ENCODE data around the gene BIK.

The BIK gene

DNA sequence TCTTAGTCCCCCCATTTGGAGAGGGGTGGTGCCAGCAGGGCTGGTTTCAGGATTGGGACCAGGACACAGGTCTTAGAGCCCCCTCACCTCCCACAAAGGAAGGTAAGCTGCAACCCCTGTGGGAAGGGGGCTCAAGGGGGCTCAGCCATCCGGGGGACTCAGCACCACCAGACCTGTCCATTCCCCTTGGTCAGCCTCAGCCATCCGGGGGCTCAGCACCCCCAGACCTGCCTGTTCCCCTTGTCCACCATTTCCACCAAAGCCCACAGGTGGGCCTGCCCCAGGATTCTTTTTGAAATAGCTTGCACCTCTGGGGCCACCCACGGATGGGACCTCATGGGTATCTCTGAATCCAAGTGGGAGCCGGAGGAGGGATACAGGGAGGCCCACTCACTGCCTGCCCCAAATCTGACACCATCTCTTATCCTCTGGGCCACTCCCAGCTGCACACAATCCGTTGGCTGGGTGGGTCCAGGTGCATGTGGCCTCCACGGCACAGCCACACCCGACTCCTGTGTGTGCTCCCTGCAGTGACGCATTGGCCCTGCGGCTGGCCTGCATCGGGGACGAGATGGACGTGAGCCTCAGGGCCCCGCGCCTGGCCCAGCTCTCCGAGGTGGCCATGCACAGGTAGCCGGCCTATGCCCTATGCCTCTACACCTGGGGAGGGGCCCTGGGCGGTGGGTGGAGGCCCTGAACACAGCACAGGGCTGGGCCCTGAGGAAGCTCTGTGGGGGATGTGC lies 16.8 kb downstream of the BIK start:
- peak overlapping the region; percentile 27 for H3K4me2 ChIP-seq (ENCODE audit: low read length)
- H3K9me3 ChIP-seq (ENCODE audit: insufficient read depth, low read depth, low read length) = no peaks in the 10 kb centered on the region
- peaks cover 5 to 9% of the 10 kb centered on the region in 2 experiments for H3K36me3 ChIP-seq (ENCODE audit: control insufficient read depth in 1 of 2, insufficient read depth in 2 of 2, low read length in 2 of 2)
- no peak overlapping the region for H3K23ac ChIP-seq (ENCODE audit: low read length)
- peak overlapping the region; percentile 51 for H4K8ac ChIP-seq (ENCODE audit: low read depth, low read length)
- peak overlapping the region; percentile 37 for H4K12ac ChIP-seq (ENCODE audit: low read depth, low read length)
- H2BK5ac ChIP-seq (ENCODE audit: low read depth, low read length, poor library complexity) = peak overlapping the region; percentile 57
- peak overlapping the region; percentile 4 for H2BK12ac ChIP-seq (ENCODE audit: low read length)
- H3K4ac ChIP-seq (ENCODE audit: low read depth, low read length) = peak overlapping the region; percentile 46
- peak overlapping the region; percentile 93 for H4K91ac ChIP-seq (ENCODE audit: low read depth, low read length)
- peak overlapping the region; percentile 67 for H3K14ac ChIP-seq (ENCODE audit: low read length)
- peak overlapping the region; percentile 91 for H2BK120ac ChIP-seq (ENCODE audit: insufficient read depth, low read length, poor library complexity)
- peak; percentile 97 for DNase-seq
- peaks cover 8% of the 10 kb centered on the region for H3K79me1 ChIP-seq (ENCODE audit: low read length)
- no CpG with 5 or more reads among the region's 17 CpGs for WGBS (ENCODE audit: extremely low coverage, insufficient coverage, insufficient read length)
- no peak overlapping the region for H2AFZ ChIP-seq (ENCODE audit: insufficient read depth, low read length, poor library complexity)
- H2AK5ac ChIP-seq (ENCODE audit: low read length) = peak overlapping the region; percentile 76
- no peaks in the 10 kb centered on the region for H3K27me3 ChIP-seq (ENCODE audit: insufficient read depth, low read length)
- peak overlapping the region; percentile 61 for H3K18ac ChIP-seq (ENCODE audit: low read length)
- no peak overlapping the region for H3K4me3 ChIP-seq (ENCODE audit: low read depth, low read length)
- H3K9ac ChIP-seq (ENCODE audit: low read length) = no peak overlapping the region
- no peaks in the 10 kb centered on the region for H3K79me2 ChIP-seq (ENCODE audit: control insufficient read depth, insufficient read depth, low read length, poor library complexity)
- peak overlapping the region; percentile 37 for H3K27ac ChIP-seq (ENCODE audit: low read depth, low read length)
- H3K4me1 ChIP-seq (ENCODE audit: control insufficient read depth in 1 of 2, insufficient read depth in 2 of 2, low read length in 2 of 2) = peaks cover 13 to 23% of the 10 kb centered on the region in 2 experiments

DNA sequence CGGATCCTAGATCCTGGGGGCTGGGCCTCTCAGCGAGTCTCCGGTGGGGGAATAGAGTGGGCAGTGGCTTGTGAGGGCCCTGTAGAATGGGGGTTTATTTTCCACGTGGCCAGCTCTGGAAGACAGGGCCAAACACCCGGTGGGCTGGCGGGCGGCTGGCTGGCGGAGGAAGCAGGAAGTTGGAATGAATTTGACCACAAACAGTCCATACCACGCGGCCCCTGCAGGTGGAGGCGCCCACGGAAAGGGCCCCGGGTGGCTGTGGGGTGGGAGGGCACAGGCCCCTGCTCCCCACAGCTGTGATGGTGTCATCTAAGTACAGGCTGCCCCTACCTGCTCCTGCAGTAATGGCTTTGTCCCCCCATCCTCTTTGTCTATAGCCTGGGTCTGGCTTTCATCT lies 17.6 kb downstream of the BIK start:
- no peak for DNase-seq
- H3K36me3 ChIP-seq (ENCODE audit: control insufficient read depth in 1 of 2, insufficient read depth in 2 of 2, low read length in 2 of 2) = peaks cover 11 to 16% of the 10 kb centered on the region in 2 experiments
- H4K8ac ChIP-seq (ENCODE audit: low read depth, low read length) = no peak overlapping the region
- no peaks in the 10 kb centered on the region for H3K9me3 ChIP-seq (ENCODE audit: insufficient read depth, low read depth, low read length)
- peak overlapping the region; percentile 76 for H2AK5ac ChIP-seq (ENCODE audit: low read length)
- peaks cover 8% of the 10 kb centered on the region for H3K79me1 ChIP-seq (ENCODE audit: low read length)
- no peak overlapping the region for H2BK5ac ChIP-seq (ENCODE audit: low read depth, low read length, poor library complexity)
- H3K27ac ChIP-seq (ENCODE audit: low read depth, low read length) = no peak overlapping the region
- no peak overlapping the region for H3K4me3 ChIP-seq (ENCODE audit: low read depth, low read length)
- no peaks in the 10 kb centered on the region for H3K79me2 ChIP-seq (ENCODE audit: control insufficient read depth, insufficient read depth, low read length, poor library complexity)
- WGBS (ENCODE audit: extremely low coverage, insufficient coverage, insufficient read length) = no CpG with 5 or more reads among the region's 13 CpGs
- peak overlapping the region; percentile 93 for H4K91ac ChIP-seq (ENCODE audit: low read depth, low read length)
- H4K12ac ChIP-seq (ENCODE audit: low read depth, low read length) = peak overlapping the region; percentile 20
- H2BK12ac ChIP-seq (ENCODE audit: low read length) = peak overlapping the region; percentile 16
- H2BK120ac ChIP-seq (ENCODE audit: insufficient read depth, low read length, poor library complexity) = no peak overlapping the region
- H3K9ac ChIP-seq (ENCODE audit: low read length) = no peak overlapping the region
- H3K4ac ChIP-seq (ENCODE audit: low read depth, low read length) = no peak overlapping the region
- H3K4me2 ChIP-seq (ENCODE audit: low read length) = no peak overlapping the region
- H3K4me1 ChIP-seq (ENCODE audit: control insufficient read depth in 1 of 2, insufficient read depth in 2 of 2, low read length in 2 of 2) = peaks cover 13 to 23% of the 10 kb centered on the region in 2 experiments
- H2AFZ ChIP-seq (ENCODE audit: insufficient read depth, low read length, poor library complexity) = no peak overlapping the region
- H3K23ac ChIP-seq (ENCODE audit: low read length) = no peak overlapping the region
- no peak overlapping the region for H3K14ac ChIP-seq (ENCODE audit: low read length)
- H3K27me3 ChIP-seq (ENCODE audit: insufficient read depth, low read length) = no peaks in the 10 kb centered on the region
- no peak overlapping the region for H3K18ac ChIP-seq (ENCODE audit: low read length)

DNA sequence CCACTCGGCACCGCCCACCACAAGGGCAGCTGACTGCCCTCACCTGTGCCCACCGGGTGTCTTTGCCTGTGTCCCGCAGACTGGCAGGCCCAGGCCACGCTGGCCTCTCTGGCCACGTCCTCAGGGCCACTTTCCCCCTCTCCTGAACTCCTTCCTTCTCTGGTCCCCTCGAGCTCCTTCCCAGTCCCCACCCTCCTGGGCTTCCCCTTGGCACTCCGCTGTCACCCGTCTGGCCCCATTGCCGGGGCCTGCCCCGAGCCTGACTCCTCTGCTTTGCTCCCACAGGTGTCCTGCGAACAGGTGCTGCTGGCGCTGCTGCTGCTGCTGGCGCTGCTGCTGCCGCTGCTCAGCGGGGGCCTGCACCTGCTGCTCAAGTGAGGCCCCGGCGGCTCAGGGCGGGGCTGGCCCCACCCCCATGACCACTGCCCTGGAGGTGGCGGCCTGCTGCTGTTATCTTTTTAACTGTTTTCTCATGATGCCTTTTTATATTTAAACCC lies 18.4 kb downstream of the BIK start:
- H2BK120ac ChIP-seq (ENCODE audit: insufficient read depth, low read length, poor library complexity) = no peak overlapping the region
- no peaks in the 10 kb centered on the region for H3K79me2 ChIP-seq (ENCODE audit: control insufficient read depth, insufficient read depth, low read length, poor library complexity)
- no peak overlapping the region for H2AK5ac ChIP-seq (ENCODE audit: low read length)
- H3K27ac ChIP-seq (ENCODE audit: low read depth, low read length) = no peak overlapping the region
- H3K4me2 ChIP-seq (ENCODE audit: low read length) = no peak overlapping the region
- H3K36me3 ChIP-seq (ENCODE audit: control insufficient read depth in 1 of 2, insufficient read depth in 2 of 2, low read length in 2 of 2) = peaks cover 14 to 17% of the 10 kb centered on the region in 2 experiments
- H4K12ac ChIP-seq (ENCODE audit: low read depth, low read length) = no peak overlapping the region
- H3K23ac ChIP-seq (ENCODE audit: low read length) = no peak overlapping the region
- H3K27me3 ChIP-seq (ENCODE audit: insufficient read depth, low read length) = no peaks in the 10 kb centered on the region
- no peak overlapping the region for H2AFZ ChIP-seq (ENCODE audit: insufficient read depth, low read length, poor library complexity)
- H3K9me3 ChIP-seq (ENCODE audit: insufficient read depth, low read depth, low read length) = no peaks in the 10 kb centered on the region
- H2BK12ac ChIP-seq (ENCODE audit: low read length) = no peak overlapping the region
- no peak overlapping the region for H4K91ac ChIP-seq (ENCODE audit: low read depth, low read length)
- no peak overlapping the region for H3K4ac ChIP-seq (ENCODE audit: low read depth, low read length)
- no peak overlapping the region for H3K4me3 ChIP-seq (ENCODE audit: low read depth, low read length)
- WGBS (ENCODE audit: extremely low coverage, insufficient coverage, insufficient read length) = no CpG with 5 or more reads among the region's 20 CpGs
- no peak overlapping the region for H3K18ac ChIP-seq (ENCODE audit: low read length)
- H3K9ac ChIP-seq (ENCODE audit: low read length) = no peak overlapping the region
- peaks cover 13 to 24% of the 10 kb centered on the region in 2 experiments for H3K4me1 ChIP-seq (ENCODE audit: control insufficient read depth in 1 of 2, insufficient read depth in 2 of 2, low read length in 2 of 2)
- H4K8ac ChIP-seq (ENCODE audit: low read depth, low read length) = no peak overlapping the region
- DNase-seq = peak in 1 of 2 donors; percentile 26
- peaks cover 8% of the 10 kb centered on the region for H3K79me1 ChIP-seq (ENCODE audit: low read length)
- H2BK5ac ChIP-seq (ENCODE audit: low read depth, low read length, poor library complexity) = no peak overlapping the region
- no peak overlapping the region for H3K14ac ChIP-seq (ENCODE audit: low read length)

DNA sequence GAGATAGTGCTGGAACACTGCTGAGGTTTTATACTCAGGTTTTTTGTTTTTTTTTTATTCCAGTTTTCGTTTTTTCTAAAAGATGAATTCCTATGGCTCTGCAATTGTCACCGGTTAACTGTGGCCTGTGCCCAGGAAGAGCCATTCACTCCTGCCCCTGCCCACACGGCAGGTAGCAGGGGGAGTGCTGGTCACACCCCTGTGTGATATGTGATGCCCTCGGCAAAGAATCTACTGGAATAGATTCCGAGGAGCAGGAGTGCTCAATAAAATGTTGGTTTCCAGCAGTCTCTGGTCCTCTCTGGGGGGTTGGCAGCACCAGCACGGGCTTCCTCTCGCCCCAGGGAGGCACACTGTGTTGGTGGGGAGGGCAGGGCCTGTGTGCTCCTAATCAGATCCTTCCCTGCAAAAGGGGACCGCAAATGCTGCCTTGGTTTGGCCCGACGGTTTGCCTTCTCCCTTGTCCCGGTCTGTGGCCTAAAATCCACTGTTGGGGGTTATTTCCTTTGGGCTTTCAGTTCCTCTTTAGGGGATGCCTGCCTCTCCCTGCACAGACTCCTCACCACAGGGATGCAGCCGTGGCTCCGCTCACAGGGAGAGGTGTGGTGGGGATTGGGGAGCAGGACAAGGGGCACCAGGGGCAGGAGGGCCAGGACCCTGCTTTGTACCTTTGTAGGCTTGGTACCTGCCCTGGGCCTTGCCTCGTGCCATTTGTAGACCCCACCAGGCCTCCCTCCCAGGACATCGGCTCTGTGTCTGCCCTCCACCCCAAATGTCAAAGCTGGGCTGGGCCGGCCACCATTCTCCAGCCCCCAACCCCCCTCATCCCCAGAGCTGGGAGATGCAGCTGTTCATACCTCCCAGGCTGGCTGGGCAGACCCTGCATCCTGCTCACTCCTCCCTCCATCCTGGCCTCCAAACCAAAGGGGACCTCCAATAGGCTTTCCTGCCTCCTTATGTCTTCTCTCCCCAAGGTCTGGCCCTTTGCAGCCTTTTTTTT lies 19.2 kb downstream of the BIK start:
- H3K4ac ChIP-seq (ENCODE audit: low read depth, low read length) = no peak overlapping the region
- no peak overlapping the region for H2BK5ac ChIP-seq (ENCODE audit: low read depth, low read length, poor library complexity)
- no peaks in the 10 kb centered on the region for H3K79me2 ChIP-seq (ENCODE audit: control insufficient read depth, insufficient read depth, low read length, poor library complexity)
- H4K8ac ChIP-seq (ENCODE audit: low read depth, low read length) = no peak overlapping the region
- H3K4me2 ChIP-seq (ENCODE audit: low read length) = no peak overlapping the region
- H3K14ac ChIP-seq (ENCODE audit: low read length) = no peak overlapping the region
- H4K91ac ChIP-seq (ENCODE audit: low read depth, low read length) = no peak overlapping the region
- peaks cover 20 to 22% of the 10 kb centered on the region in 2 experiments for H3K36me3 ChIP-seq (ENCODE audit: control insufficient read depth in 1 of 2, insufficient read depth in 2 of 2, low read length in 2 of 2)
- peak overlapping the region; percentile 1 for H3K4me3 ChIP-seq (ENCODE audit: low read depth, low read length)
- no peak for DNase-seq
- no peak overlapping the region for H2BK120ac ChIP-seq (ENCODE audit: insufficient read depth, low read length, poor library complexity)
- H3K9me3 ChIP-seq (ENCODE audit: insufficient read depth, low read depth, low read length) = peaks cover 2% of the 10 kb centered on the region
- no CpG with 5 or more reads among the region's 16 CpGs for WGBS (ENCODE audit: extremely low coverage, insufficient coverage, insufficient read length)
- no peak overlapping the region for H2BK12ac ChIP-seq (ENCODE audit: low read length)
- H3K27me3 ChIP-seq (ENCODE audit: insufficient read depth, low read length) = no peaks in the 10 kb centered on the region
- H3K27ac ChIP-seq (ENCODE audit: low read depth, low read length) = no peak overlapping the region
- H2AK5ac ChIP-seq (ENCODE audit: low read length) = no peak overlapping the region
- no peak overlapping the region for H3K9ac ChIP-seq (ENCODE audit: low read length)
- H3K79me1 ChIP-seq (ENCODE audit: low read length) = peaks cover 8% of the 10 kb centered on the region
- H3K4me1 ChIP-seq (ENCODE audit: control insufficient read depth in 1 of 2, insufficient read depth in 2 of 2, low read length in 2 of 2) = peaks cover 13 to 24% of the 10 kb centered on the region in 2 experiments
- no peak overlapping the region for H3K18ac ChIP-seq (ENCODE audit: low read length)
- H3K23ac ChIP-seq (ENCODE audit: low read length) = no peak overlapping the region
- H4K12ac ChIP-seq (ENCODE audit: low read depth, low read length) = no peak overlapping the region
- H2AFZ ChIP-seq (ENCODE audit: insufficient read depth, low read length, poor library complexity) = no peak overlapping the region
